ENCODE results near the gene TMEM120B.
"Not testable (repeated sequence)": the region's sequence is repeated elsewhere in the genome, so short reads cannot be mapped to it uniquely, and the experiment has no call there.

Gene TMEM120B

DNA sequence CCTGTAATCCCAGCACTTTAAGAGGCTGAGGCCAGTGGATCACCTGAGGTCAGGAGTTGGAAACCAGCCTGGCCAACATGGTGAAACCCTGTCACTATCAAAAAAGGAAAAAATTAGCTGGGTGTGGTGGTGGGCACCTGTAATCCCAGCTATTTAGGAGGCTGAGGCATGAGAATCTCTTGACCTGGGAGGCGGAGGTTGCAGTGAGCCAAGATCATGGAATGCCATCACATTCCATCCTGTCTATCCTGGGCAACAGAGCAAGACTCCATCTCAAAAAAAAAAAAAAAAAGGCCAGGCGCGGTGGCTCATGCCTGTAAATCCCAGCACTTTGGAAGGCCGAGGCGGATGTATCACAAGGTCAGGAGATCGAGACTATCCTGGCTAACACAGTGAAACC, 14.7 kb upstream of the TMEM120B start:
- H3K27ac Mint-ChIP-seq, H3K27me3 Mint-ChIP-seq, H3K9me3 Mint-ChIP-seq, H3K4me1 Mint-ChIP-seq, H3K36me3 Mint-ChIP-seq, H3K4me3 Mint-ChIP-seq: not testable (repeated sequence)

DNA sequence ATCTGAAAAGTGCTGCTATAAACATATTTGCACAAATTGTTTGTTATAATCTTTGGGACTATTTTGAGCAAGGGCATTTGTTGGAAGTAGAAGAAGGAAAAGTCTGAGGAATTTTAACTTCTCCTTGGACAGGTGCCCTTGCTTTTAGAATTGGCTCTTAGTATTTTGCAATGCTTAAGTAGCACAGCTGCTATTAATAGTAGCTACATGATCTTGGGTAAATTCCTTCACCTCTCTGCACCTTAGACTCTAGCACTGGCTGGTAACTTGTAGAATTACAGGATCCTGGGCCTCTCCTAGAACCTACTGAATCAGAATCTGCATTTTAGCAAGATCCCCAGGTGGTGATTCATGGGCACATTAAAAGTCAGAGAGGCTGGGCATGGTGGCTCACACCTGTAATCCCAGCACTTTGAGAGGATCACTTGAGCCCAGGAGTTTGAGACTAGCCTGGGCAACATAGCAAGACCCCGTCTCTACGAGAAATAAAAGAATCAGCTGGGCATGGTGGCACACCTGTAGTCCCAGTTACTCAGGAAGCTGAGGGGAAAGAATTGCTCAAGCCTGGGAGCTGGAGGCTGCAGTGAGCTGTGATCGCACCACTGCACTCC, 10.8 kb upstream of the TMEM120B start:
- Mint-ChIP-seq H3K36me3 (peaks cover 2% of the 10 kb centered on the region), H3K9me3 (no peaks in the 10 kb centered on the region), H3K4me1 (no peaks in the 10 kb centered on the region), H3K4me3 (no peak overlapping the region), H3K27me3 (no peaks in the 10 kb centered on the region), H3K27ac (no peak overlapping the region)

GRCh38 chr12:121702944-121703343, 9.6 kb upstream of the TMEM120B start:
- no peak overlapping the region for H3K4me3 Mint-ChIP-seq
- H3K27ac Mint-ChIP-seq: peak overlapping the region; percentile 51
- no peaks in the 10 kb centered on the region for H3K4me1 Mint-ChIP-seq
- no peaks in the 10 kb centered on the region for H3K9me3 Mint-ChIP-seq
- H3K36me3 Mint-ChIP-seq: peaks cover 2% of the 10 kb centered on the region
- no peaks in the 10 kb centered on the region for H3K27me3 Mint-ChIP-seq

DNA sequence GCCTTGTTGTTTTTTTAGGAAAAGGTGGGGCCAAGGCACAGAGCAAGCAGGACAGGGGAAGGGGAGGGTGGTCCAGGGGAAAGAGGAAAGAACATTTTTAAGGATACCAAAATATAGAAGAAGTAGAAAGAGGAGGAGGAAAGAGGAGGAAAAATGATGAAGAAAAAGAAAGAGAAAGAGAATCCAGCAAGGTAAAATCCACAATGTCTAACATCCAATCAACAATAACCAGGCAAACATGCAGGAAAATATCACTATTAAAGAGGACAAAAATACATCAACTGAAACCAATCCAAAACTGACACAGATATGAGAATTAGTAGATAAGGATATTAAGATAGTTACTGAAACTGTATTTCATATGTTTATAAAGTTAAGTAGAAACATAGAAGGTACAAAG, 7.0 kb upstream of the TMEM120B start:
- peaks cover 2% of the 10 kb centered on the region for H3K36me3 Mint-ChIP-seq
- no peak overlapping the region for H3K27ac Mint-ChIP-seq
- no peaks in the 10 kb centered on the region for H3K9me3 Mint-ChIP-seq
- H3K27me3 Mint-ChIP-seq: no peaks in the 10 kb centered on the region
- no peak overlapping the region for H3K4me3 Mint-ChIP-seq
- peaks cover 4% of the 10 kb centered on the region for H3K4me1 Mint-ChIP-seq

- Mint-ChIP-seq H3K4me3 (no peak overlapping the region), H3K27ac (peak overlapping the region; percentile 55), H3K36me3 (peaks cover 2% of the 10 kb centered on the region), H3K9me3 (no peaks in the 10 kb centered on the region), H3K27me3 (no peaks in the 10 kb centered on the region), H3K4me1 (peaks cover 7% of the 10 kb centered on the region)
Measured at GRCh38 chr12:121708313-121709063, 4.1 kb upstream of the TMEM120B start.

GRCh38 chr12:121709064-121709424, 3.5 kb upstream of the TMEM120B start:
- H3K36me3 Mint-ChIP-seq, H3K9me3 Mint-ChIP-seq, H3K4me3 Mint-ChIP-seq, H3K27me3 Mint-ChIP-seq: not testable (repeated sequence)
- Mint-ChIP-seq H3K27ac (peak overlapping the region; percentile 55), H3K4me1 (peaks cover 12% of the 10 kb centered on the region)

GRCh38 chr12:121709478-121709961, 3.0 kb upstream of the TMEM120B start:
- no peak overlapping the region for H3K27ac Mint-ChIP-seq
- H3K36me3 Mint-ChIP-seq: peaks cover 2% of the 10 kb centered on the region
- no peaks in the 10 kb centered on the region for H3K27me3 Mint-ChIP-seq
- no peaks in the 10 kb centered on the region for H3K9me3 Mint-ChIP-seq
- peaks cover 13% of the 10 kb centered on the region for H3K4me1 Mint-ChIP-seq
- no peak overlapping the region for H3K4me3 Mint-ChIP-seq

GRCh38 chr12:121711361-121712189, 977 bp upstream of the TMEM120B start:
- Mint-ChIP-seq H3K36me3 (peaks cover 2% of the 10 kb centered on the region), H3K4me1 (peaks cover 16% of the 10 kb centered on the region)

GRCh38 chr12:121712190-121712460, 427 bp upstream of the TMEM120B start:
- Mint-ChIP-seq H3K4me3 (peak overlapping the region; percentile 89), H3K27me3 (no peaks in the 10 kb centered on the region), H3K27ac (peak overlapping the region; percentile 15), H3K4me1 (peaks cover 16% of the 10 kb centered on the region), H3K9me3 (no peaks in the 10 kb centered on the region), H3K36me3 (peaks cover 2% of the 10 kb centered on the region)

More at GRCh38 chr12:121711361-121712189, 977 bp upstream of the TMEM120B start:
- Mint-ChIP-seq H3K27ac (peak overlapping the region; percentile 15), H3K4me3 (peak overlapping the region; percentile 89), H3K27me3 (no peaks in the 10 kb centered on the region), H3K9me3 (no peaks in the 10 kb centered on the region)

GRCh38 chr12:121713257-121713777, 765 bp downstream of the TMEM120B start:
- Mint-ChIP-seq H3K4me3 (peak overlapping the region; percentile 89), H3K27ac (no peak overlapping the region), H3K27me3 (no peaks in the 10 kb centered on the region), H3K36me3 (peaks cover 2% of the 10 kb centered on the region), H3K4me1 (peaks cover 16% of the 10 kb centered on the region), H3K9me3 (no peaks in the 10 kb centered on the region)

DNA sequence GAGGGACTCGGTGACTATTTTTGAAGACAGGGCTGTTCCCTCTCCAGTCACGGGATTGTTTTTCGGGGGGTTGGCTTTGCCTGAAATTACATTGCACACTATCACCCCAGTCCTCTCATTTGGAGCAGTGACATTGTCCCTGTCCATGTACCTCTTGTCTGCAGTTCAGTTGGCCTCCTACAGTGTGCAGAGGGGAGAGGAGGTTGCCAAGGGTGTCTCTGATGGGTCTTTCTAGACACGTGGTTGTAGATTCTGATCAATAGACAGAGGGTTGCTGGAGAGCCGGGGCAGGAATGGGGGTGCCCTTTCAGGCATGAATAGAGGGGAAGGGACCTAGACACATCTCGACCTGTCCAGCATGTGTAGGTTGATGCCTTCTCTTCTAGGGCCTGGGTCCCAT, 1.2 kb downstream of the TMEM120B start:
- Mint-ChIP-seq H3K4me1 (peaks cover 15% of the 10 kb centered on the region), H3K36me3 (peaks cover 2% of the 10 kb centered on the region), H3K9me3 (no peaks in the 10 kb centered on the region), H3K27ac (no peak overlapping the region), H3K27me3 (no peaks in the 10 kb centered on the region), H3K4me3 (peak overlapping the region; percentile 89)

GRCh38 chr12:121715055-121715454, 2.5 kb downstream of the TMEM120B start:
- not testable (repeated sequence) for H3K4me3 Mint-ChIP-seq, H3K27me3 Mint-ChIP-seq, H3K27ac Mint-ChIP-seq, H3K36me3 Mint-ChIP-seq, H3K9me3 Mint-ChIP-seq
- peaks cover 12% of the 10 kb centered on the region for H3K4me1 Mint-ChIP-seq

DNA sequence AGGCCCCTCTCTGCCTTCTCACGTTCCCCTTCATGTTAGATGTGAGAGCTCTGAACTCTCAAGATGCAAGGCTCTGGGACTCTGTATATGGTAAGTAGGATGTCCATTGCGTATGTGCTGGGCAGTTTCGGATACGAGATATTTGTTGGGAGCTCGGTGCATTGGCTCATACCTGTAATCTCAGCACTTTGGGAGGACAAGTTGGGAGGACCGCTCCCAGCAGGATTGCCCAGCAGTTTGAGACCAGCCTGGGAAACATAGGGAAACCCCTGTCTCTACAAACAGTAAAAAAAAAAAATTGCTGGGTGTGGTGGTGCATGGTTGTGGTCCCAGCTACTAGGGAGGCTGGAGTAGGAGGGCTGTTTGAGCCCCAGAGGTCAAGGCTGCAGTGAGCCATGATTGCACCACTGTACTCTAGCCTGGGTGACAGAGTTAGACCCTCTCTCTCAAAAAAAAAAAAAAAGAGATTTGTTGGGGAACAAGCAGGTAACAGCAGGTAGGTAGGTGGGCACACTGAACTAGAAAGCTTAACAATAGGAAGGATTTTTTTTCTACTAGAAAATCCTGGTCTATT, 3.4 kb downstream of the TMEM120B start:
- Mint-ChIP-seq H3K27me3 (no peaks in the 10 kb centered on the region), H3K27ac (no peak overlapping the region), H3K9me3 (no peaks in the 10 kb centered on the region), H3K4me3 (no peak overlapping the region), H3K36me3 (peaks cover 2% of the 10 kb centered on the region), H3K4me1 (peaks cover 12% of the 10 kb centered on the region)

- Mint-ChIP-seq H3K4me3 (no peak overlapping the region), H3K36me3 (peaks cover 2% of the 10 kb centered on the region), H3K4me1 (peaks cover 12% of the 10 kb centered on the region), H3K9me3 (no peaks in the 10 kb centered on the region), H3K27ac (no peak overlapping the region), H3K27me3 (no peaks in the 10 kb centered on the region)
Measured at GRCh38 chr12:121717041-121717699, 4.6 kb downstream of the TMEM120B start.

GRCh38 chr12:121718653-121719239, 6.2 kb downstream of the TMEM120B start:
- Mint-ChIP-seq H3K4me3 (no peak overlapping the region), H3K36me3 (peaks cover 2% of the 10 kb centered on the region), H3K27me3 (no peaks in the 10 kb centered on the region), H3K27ac (no peak overlapping the region), H3K9me3 (no peaks in the 10 kb centered on the region), H3K4me1 (peaks cover 7% of the 10 kb centered on the region)
